Osteoblast (primary cell): ENCODE measurements around the gene DPY30. TPM values are rescaled to one million over a fixed set of nuclear protein-coding genes. Genes with fewer than 3 reads are reported as not detected.

ENCODE experiments used
- DNase-seq: peaks from one replicate; pipeline ENCODE4 v3.0.0; 2011; ENCODE audit warnings: low spot score, mixed read lengths; ENCODE audit not compliant: insufficient read length; ENCODE audit errors: missing footprints
- H2AFZ ChIP-seq: 2 replicates; pipeline ENCODE4 v1.6.0; 2011; ENCODE audit warnings: mild to moderate bottlenecking, low read length
- H3K27ac ChIP-seq: 2 replicates; pipeline ENCODE4 v1.5.1; 2011; ENCODE audit warnings: mild to moderate bottlenecking, low read depth, low read length, moderate library complexity
- H3K27me3 ChIP-seq: 2 replicates; pipeline ENCODE4 v1.6.0; 2012; ENCODE audit warnings: mild to moderate bottlenecking, control low read depth, inconsistent platforms, low read length, moderate library complexity; ENCODE audit not compliant: insufficient read depth
- H3K36me3 ChIP-seq: 2 replicates; pipeline ENCODE4 v1.5.1; 2011; ENCODE audit warnings: mild to moderate bottlenecking, low read length, control low read depth, moderate library complexity; ENCODE audit not compliant: insufficient read depth
- H3K4me1 ChIP-seq: 2 replicates; pipeline ENCODE4 v1.5.1; 2011; ENCODE audit warnings: mild to moderate bottlenecking, low read length, control low read depth, moderate library complexity; ENCODE audit not compliant: insufficient read depth
- H3K4me2 ChIP-seq: 2 replicates; pipeline ENCODE4 v1.6.0; 2011; ENCODE audit warnings: mild to moderate bottlenecking, low read length; ENCODE audit not compliant: insufficient read depth
- H3K4me3 ChIP-seq: fragments of 200-600 bp; sonication (generic); 3 replicates; pipeline ENCODE4 v1.5.1; 2012; ENCODE audit warnings: mild to moderate bottlenecking, low read length, inconsistent platforms; ENCODE audit not compliant: insufficient read depth
- H3K79me2 ChIP-seq: 2 replicates; pipeline ENCODE4 v1.6.0; 2012; ENCODE audit warnings: mild to moderate bottlenecking, low read length, control low read depth, inconsistent platforms; ENCODE audit not compliant: insufficient read depth
- H3K9me3 ChIP-seq: 2 replicates; pipeline ENCODE4 v1.5.1; 2011; ENCODE audit warnings: low read depth, low read length, control low read depth
- H4K20me1 ChIP-seq: 2 replicates; pipeline ENCODE4 v1.6.0; 2012; ENCODE audit warnings: mild to moderate bottlenecking, low read length, control low read depth; ENCODE audit not compliant: insufficient read depth
- CTCF ChIP-seq: IDR thresholded peaks from 2 replicates; pipeline ENCODE4 v1.5.1; 2011; ENCODE audit warnings: mild to moderate bottlenecking, low read depth, low read length, moderate library complexity; ENCODE audit errors: extremely low read depth
- total RNA-seq: library from RNA; depleted of rRNA; stranded (reverse); fragments of >200 nt; gene quantifications from 2 replicates; pipeline ENCODE4 v1.2.3, GENCODE V29; 2012

The DPY30 gene
- total RNA-seq, 1 donor: 30.4 TPM

DNA sequence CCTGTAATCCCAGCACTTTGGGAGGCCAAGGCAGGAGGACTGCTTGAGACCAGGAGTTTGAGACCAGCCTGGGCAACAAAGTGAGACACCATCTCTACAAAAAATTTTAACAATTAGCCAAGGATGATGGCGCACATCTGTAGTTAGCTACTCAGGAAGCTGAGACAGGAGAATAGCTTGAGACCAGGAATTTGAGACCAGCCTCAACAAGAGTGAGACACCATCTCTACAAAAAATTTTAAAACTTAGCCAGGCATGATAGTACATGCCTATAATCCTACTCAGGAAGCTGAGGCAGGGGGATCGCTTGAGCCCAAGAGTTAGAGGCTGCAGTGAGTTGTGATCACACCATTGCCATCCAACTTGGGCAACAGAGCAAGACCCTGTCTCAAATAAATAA is 35.8 kb downstream of the DPY30 start:
- H3K27me3 ChIP-seq: no peaks in the 10 kb centered on the region
- no peak overlapping the region for H2AFZ ChIP-seq
- H3K4me3 ChIP-seq: no peak overlapping the region
- H3K4me1 ChIP-seq: peaks cover 4% of the 10 kb centered on the region
- H3K9me3 ChIP-seq: no peaks in the 10 kb centered on the region
- H4K20me1 ChIP-seq: peaks cover 60% of the 10 kb centered on the region
- no peak overlapping the region for H3K4me2 ChIP-seq
- no peak for TF ChIP-seq CTCF
- no peaks in the 10 kb centered on the region for H3K36me3 ChIP-seq
- H3K27ac ChIP-seq: no peak overlapping the region
- peaks cover 93% of the 10 kb centered on the region for H3K79me2 ChIP-seq
- no peak for DNase-seq

DNA sequence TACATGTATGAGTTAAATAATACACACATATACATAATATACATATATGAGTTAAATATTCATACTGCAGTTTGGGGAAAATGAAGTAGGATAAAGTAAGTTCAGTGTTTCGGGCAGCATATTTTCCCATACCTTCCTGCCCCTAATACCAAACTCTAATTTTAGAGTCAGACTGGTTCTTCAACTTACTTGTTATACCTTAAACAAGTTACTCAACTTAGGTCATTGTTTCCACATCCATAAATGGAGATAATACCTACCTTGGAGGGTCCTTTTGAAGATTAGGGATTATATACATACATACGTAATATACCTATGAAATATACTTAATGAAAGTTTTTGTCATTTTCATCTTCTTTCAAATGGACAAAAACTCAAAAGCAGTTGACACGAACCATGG is 37.2 kb downstream of the DPY30 start:
- H3K4me2 ChIP-seq: no peak overlapping the region
- no peaks in the 10 kb centered on the region for H3K36me3 ChIP-seq
- peaks cover 93% of the 10 kb centered on the region for H3K79me2 ChIP-seq
- no peaks in the 10 kb centered on the region for H3K9me3 ChIP-seq
- H2AFZ ChIP-seq: no peak overlapping the region
- no peak overlapping the region for H3K4me3 ChIP-seq
- no peaks in the 10 kb centered on the region for H3K27me3 ChIP-seq
- no peak for TF ChIP-seq CTCF
- H4K20me1 ChIP-seq: peaks cover 59% of the 10 kb centered on the region
- no peak overlapping the region for H3K27ac ChIP-seq
- H3K4me1 ChIP-seq: peaks cover 5% of the 10 kb centered on the region
- no peak for DNase-seq

DNA sequence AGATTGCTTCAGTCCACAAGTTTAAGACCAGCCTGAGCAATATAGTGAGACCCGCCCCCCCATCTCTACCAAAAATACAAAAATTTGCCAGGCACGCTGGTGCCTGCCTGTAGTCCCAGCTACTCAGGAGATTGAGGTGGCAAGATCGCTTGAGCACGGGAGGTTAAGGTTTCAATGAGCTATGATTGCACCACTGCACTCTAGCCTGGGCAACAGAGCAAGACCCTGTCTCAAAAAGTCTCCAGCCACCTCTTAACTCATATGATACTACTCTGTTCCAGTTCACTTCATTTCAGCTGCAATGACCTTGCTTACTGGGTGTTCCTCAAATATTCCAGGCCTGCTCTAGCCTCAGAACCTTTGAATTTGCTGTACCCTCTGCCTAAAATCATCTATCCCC is 40.2 kb downstream of the DPY30 start:
- Histone ChIP-seq H3K27me3 (no peaks in the 10 kb centered on the region), H3K4me1 (peaks cover 6% of the 10 kb centered on the region), H3K27ac (no peak overlapping the region), H3K9me3 (no peaks in the 10 kb centered on the region), H3K79me2 (peaks cover 93% of the 10 kb centered on the region), H2AFZ (no peak overlapping the region), H3K4me2 (no peak overlapping the region), H4K20me1 (peaks cover 44% of the 10 kb centered on the region), H3K36me3 (no peaks in the 10 kb centered on the region), H3K4me3 (no peak overlapping the region)
- TF ChIP-seq CTCF: no peak
- DNase-seq: no peak

- Histone ChIP-seq H2AFZ (no peak overlapping the region), H4K20me1 (peaks cover 40% of the 10 kb centered on the region), H3K4me3 (no peak overlapping the region), H3K4me2 (no peak overlapping the region), H3K79me2 (peaks cover 92% of the 10 kb centered on the region), H3K36me3 (no peaks in the 10 kb centered on the region), H3K27me3 (no peaks in the 10 kb centered on the region), H3K4me1 (peaks cover 6% of the 10 kb centered on the region), H3K9me3 (no peaks in the 10 kb centered on the region), H3K27ac (no peak overlapping the region)
- TF ChIP-seq CTCF: no peak
- DNase-seq: peak; percentile 35
Measured at GRCh38 chr2:31998731-31999383, 40.7 kb downstream of the DPY30 start.
